LNCAP (cell line): ENCODE data around the gene LRRC8E.

ENCODE experiments used
- TF ChIP-seq, protein P1 (sequence below): fragments of 450-650 bp; IDR thresholded peaks from 2 replicates; pipeline ENCODE4 v1.5.1; 2017; ENCODE audit warnings: mild to moderate bottlenecking

Gene LRRC8E

GRCh38 chr19:7900931-7901330, 12.6 kb downstream of the LRRC8E start:
- TF ChIP-seq, protein P1, sequence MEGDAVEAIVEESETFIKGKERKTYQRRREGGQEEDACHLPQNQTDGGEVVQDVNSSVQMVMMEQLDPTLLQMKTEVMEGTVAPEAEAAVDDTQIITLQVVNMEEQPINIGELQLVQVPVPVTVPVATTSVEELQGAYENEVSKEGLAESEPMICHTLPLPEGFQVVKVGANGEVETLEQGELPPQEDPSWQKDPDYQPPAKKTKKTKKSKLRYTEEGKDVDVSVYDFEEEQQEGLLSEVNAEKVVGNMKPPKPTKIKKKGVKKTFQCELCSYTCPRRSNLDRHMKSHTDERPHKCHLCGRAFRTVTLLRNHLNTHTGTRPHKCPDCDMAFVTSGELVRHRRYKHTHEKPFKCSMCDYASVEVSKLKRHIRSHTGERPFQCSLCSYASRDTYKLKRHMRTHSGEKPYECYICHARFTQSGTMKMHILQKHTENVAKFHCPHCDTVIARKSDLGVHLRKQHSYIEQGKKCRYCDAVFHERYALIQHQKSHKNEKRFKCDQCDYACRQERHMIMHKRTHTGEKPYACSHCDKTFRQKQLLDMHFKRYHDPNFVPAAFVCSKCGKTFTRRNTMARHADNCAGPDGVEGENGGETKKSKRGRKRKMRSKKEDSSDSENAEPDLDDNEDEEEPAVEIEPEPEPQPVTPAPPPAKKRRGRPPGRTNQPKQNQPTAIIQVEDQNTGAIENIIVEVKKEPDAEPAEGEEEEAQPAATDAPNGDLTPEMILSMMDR: no peak

DNA sequence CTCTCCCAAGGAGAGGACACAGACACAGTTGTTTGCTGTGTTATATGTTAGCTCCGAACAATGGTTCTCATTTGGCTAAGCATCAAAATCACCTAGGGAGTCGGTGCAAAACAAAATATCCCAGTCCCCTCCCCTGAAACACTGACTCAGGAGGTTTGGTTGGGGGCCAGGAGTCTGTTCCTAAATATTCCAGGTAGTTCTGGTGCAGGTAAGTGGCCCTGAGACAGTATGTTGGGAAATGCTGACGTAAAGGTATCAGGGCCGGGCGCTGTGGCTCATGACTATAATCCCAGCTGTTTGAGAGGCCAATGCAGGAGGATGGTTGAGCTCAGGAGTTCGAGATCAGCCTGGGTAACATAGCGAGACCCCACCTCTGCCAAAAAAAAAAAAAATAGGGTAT, 13.0 kb downstream of the LRRC8E start:
- TF ChIP-seq, protein P1: no peak

GRCh38 chr19:7902796-7903243, 14.5 kb downstream of the LRRC8E start:
- TF ChIP-seq, protein P1: no peak

GRCh38 chr19:7903244-7904073, 15.1 kb downstream of the LRRC8E start, which contains the start of gene MAP2K7:
MAP2K7 (plus strand) TSS chr19:7903877; CDS start chr19:7903945, 68 bp downstream.
- TF ChIP-seq, protein P1: peak; percentile 95

DNA sequence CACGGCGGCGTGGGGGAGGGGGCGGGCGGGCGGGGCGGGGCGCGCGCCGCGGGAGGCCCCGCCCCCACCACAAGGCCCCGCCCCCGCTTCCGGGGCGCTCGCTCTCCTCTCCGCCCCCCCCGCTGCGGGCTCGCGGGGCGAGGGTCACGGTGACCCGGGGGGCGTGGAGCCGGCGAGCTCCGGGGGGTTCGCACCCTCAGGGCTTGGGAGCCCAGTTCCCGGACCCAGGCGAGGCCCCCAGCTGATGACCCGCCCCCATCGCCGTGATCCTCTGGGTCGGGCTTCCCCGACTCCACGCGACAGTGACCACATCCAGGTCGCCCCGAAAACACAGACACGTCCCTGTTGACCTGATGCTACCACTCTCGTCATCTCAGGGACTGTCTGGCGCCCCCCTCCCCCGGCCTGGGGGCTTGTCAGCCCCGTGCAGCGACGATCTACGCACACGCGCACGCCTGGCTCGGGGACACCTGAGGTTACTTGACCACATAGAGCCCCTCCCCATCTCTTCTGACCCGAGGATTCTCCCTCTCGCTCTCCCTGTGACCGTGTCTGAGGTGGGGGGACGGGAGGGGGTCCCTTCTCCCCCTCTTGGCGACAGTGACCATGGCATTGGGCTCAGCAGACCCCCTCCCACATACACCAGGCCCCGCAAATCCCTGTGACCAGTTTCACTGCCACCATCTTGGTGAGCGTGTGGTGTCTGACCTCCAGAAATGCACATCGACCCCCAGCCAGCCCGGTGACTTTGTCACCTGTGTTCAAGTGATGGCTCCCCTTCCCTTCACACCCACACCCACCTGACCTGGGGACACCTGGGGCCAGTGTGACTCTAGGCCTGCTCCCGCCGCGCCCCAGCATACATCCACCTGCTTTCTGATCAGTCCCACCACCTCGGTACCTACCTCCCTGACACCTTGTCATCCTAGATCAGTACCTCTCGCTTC, 16.0 kb downstream of the LRRC8E start:
- TF ChIP-seq, protein P1: no peak

- TF ChIP-seq, protein P1: no peak
Measured at GRCh38 chr19:7905268-7905667, 17.0 kb downstream of the LRRC8E start.

DNA sequence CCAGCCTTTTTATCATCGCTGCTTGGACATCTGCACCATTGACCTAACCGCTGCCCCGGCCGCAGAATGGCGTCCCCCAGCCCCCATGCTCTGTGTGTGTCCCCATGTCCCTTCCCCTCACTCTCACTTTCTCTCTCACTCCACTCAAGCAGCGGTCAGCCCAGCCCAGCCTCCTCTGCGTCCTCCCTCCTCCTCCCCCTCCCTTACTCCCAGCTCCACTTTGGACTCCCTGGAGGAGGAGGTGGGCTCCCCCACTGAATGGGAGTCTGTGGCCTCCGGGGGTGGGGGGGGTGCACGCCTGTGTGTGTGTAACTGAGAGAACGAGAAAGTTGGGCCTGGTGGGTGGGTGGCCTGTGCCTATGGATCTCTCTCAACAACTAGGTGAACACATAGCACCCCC, 17.5 kb downstream of the LRRC8E start:
- TF ChIP-seq, protein P1: no peak
